HG02759 (cell line): ENCODE results near the gene KIZ.
"Not testable (repeated sequence)": the region's sequence is repeated elsewhere in the genome, so short reads cannot be mapped to it uniquely, and the experiment has no call there.

Experiments
- ATAC-seq: cut with Tn5 transposase; IDR thresholded peaks from one replicate; pipeline ENCODE4 v1.9.1; 2021; ENCODE audit warnings: mild to moderate bottlenecking, moderate library complexity; ENCODE audit not compliant: unreplicated experiment

KIZ gene

DNA sequence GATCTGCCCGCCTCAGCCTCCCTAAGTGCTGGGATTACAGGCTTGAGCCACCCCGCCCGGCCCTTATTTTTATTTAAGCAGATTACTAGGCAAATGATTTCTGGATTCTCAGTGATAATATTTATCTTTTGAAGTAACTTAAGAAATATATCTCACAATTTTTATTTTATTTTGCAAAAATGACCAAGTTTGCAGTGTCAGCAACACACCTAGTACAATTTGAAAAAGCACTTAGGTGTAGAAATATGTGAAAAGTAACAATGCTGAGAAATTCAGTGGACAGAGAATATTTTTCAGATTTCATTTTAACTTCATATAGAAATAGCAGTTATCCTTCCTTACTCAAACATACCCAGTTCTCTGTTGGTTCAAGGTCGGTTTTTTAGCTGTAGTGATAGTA lies 98.3 kb downstream of the KIZ start:
- no peak for ATAC-seq

DNA sequence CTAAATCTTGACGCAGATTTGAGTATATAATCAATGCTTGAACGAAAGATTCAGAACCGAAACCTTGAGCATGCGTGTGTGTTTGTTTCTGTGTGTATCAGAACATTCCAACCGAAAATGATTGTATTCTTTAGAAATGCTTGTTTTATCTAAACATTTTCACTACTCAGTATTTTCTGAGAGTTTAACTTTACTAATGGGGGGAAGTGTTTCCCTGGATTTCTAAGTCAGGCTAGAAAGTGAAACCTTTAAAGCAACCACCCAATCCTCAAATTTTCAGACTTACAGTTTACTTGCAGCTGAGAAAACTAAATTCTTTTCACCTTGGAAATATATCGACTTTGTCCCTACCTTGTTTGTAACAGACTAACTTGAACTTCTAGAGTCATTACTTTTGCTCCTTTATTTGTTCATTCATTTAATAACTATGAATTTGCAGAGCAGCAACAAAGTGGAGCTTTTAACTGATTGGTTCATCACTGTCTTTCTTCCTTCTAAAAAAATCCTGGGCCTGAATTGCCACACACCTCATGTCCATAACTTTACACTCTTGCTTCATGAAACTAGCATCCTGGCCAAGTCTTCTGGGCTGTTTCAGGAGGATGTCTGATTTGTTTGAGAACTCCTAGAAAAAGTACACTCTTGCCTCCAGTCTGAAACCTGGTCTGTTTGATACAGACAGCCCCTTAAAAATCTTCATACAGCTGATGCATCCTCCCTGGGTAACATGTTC lies 99.5 kb downstream of the KIZ start:
- no peak for ATAC-seq

GRCh38 chr20:21228511-21228910 lies 102.6 kb downstream of the KIZ start:
- ATAC-seq, result peak; percentile 88

DNA sequence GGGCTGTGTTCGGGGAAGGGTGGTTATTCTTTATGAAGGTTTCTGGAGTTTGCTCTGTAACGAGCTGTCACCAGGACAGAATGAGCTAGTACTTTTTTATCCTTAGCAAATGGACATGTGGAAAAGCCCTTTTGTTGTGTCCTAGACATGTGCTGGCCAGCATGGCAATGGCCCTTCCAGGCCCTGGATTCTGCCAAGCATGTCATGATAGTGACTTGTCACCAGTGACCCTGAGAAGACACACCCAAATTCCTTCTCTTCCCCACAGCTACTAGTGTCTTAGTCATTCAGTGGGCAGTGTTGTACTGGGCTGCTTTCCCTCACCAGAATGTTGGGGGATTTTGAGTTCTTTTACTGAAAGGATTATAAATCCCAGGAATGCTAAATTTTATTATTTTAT lies 103.3 kb downstream of the KIZ start:
- no peak for ATAC-seq

DNA sequence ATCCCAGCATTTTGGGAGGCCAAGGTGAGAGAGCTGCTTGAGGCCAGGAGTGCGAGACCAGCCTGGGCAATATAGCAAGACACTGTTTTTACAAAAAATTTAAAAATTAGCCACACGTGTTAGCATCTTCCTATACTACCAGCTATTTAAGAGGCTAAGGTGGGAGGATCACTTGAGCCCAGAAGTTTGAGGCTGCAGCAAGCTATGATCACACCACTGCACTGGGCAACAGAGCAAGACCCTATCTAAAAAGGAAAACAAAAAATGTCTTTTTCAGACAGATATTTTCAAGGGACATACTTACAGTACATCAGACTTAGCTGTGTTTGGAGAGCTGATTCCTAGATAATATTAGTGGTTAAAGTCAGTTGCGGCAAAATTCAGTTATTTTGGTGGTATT lies 104.3 kb downstream of the KIZ start:
- ATAC-seq, result no peak

DNA sequence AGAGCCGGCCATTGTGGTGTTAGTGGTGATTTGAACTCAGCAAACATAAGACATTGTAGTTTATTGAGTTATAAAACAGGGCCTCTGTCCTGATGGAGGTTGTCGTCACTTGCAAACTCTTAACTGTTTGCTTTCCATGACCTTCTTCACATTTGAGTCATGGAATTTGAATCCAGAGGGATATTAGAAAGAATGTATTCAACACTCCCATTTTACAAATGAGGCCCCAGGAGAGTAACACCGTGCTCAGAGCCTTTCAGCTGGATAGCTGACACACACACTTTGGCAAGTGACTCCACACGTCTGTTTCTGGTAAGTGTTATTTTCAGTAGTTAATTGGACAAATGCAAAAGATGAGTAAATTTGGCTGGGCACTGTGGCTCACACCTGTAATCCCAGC lies 104.8 kb downstream of the KIZ start:
- no peak for ATAC-seq

- ATAC-seq, result no peak
Measured at GRCh38 chr20:21232546-21233280, 106.8 kb downstream of the KIZ start.

DNA sequence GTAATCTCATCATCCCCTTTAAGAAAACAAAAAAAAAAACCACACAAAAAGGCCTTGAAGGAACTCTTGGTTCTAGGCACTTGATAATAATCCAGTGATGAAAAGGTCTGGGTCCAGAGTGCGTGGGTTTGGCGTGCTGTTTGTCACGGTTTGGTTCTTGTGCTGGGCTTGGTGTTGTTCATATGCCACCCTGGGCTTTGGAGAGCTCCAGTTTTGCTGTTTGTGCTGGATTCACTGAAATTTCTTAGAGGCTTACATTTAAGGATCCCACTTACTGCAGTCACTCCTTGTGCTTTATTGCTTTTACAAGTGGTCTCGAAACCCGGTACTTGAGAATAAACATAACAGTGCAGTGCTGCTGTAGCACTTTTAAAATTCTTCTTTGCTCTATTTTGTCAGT lies 108.4 kb downstream of the KIZ start:
- ATAC-seq, result no peak

DNA sequence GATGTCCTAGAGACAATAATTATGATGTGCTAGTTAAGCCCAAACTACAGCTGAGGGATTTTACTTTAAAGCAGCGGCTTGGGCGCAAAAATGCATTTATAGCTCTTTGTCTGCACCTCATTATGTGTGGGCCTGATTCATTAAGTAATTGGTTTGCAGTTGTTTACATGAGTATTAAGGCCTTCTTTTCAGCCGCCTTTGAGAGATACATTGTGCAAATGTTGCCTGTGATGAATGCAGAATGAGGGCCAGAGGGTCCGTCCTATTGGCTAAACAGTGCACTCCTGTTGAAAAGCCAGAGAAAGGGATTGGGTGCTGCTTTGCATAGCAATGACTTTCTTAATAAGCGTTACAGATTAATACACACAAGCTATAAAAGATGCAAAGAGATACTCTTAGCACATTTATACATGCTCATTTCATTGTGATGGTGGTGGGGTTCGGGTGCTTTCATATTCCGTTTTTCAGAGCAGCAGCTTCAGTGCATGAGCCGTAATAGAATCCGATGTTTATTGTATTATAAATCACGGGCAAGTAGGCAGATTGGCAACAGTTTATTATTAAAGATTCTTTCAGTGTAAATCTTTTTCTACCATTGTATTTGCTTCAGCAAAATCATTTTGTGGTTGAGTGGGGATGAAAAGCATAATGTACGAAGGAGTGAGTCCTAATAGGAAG lies 109.1 kb downstream of the KIZ start:
- ATAC-seq, result no peak

DNA sequence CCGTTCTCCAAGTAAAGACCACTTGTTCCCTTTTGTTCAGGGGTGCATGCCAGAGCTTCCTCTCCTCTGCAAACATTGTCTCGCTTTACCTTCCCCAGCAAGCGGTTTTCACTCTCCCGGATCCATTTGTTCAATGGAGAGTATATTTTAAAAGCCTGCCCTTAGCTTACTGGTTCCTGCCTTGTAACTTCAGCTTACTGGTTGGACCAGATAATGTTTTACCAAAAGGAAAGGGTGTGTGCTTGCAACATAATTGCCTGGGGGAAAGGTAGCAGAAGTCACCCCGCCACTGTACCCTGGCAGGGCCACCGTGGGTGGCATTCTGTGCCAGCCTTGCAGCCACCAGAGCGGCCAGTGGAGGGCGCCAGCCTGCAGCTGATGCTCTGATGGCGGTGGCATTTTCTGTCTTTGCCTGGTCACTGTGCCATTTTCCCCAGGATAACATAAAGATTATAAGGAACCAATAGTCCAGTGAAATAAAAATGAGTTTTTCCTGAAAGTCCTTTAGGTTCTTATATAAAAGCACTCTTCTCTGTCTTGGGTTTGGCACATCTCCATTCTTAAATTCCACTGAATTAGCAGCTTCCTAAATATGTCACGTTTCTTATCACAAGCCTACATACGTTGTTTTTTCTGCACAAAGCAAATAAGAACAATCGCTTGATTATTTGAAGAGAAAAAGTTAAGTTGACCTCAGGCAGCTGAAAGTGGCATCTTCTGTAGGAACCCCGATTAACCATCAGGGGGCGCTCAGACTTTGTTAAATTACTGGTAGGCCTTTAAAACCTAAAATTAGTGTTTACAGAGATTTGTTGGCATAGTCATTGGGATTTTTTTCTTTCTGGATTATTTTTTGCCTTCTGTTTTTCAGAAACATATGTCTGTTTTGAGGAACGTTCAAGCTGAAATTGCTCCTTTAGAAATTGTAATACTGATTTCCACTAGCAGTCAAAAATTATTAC lies 109.9 kb downstream of the KIZ start:
- peak; percentile 53 for ATAC-seq

DNA sequence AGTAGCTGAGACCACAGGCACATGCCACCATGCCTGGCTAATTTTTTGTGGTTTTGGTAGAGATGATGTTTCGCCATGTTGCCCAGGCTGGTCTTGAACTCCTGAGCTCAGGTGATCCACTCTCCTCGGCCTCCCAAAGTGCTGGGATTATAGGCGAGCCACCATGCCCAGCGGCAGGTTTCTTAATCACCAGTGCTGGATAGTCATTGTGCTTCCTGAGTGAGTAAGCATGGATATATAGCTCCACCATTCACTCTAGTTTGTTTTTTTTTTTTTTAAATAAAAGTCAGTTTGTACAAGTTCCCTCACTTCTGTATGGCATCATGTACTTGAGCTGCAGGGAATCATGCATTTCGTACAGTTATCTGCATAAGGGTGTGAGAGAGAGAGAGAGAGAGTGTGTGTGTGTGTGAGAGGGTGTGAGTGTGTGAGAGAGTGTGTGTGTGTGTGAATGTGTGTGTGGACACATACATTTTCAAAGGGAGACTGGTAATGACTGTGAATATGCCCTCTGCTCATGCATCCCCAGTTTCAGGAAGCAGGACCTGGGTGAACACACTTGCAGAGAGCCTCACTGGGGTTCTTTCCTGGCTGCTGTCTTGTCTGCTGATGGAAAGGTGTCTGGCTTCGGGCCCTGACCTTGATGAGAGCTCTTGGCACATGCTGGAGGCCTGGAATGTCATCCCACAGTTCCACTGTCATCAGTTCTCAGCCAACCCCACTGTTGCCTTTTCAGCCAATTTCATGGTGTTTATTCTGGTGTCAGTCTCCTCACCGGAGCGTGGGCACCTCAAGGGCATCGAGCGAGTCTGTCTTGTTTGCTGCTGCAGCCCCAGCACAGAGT lies 112.3 kb downstream of the KIZ start:
- no peak for ATAC-seq

- ATAC-seq, result no peak
Measured at GRCh38 chr20:21238818-21239536, 113.1 kb downstream of the KIZ start.

DNA sequence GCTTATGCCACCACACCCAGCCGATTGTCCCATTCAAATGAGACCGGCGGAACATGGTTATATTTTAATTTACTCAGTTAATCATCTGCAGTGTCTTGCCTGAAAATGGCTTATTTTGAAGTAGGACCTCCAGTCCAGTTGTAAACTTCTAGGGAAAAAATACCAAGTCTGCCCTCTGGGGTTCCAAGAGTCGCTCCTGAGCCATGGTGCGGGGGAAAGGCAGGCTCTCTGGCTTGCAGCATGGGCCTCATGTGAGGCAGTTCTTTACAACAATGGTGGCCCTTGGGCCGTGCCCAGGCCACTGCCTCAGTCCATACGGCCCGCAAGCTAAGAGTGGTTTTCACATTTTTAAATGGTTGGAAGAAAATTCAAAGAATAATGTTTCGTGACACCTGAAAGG lies 114.5 kb downstream of the KIZ start:
- no peak for ATAC-seq

GRCh38 chr20:21241406-21241805 lies 115.5 kb downstream of the KIZ start:
- no peak for ATAC-seq

GRCh38 chr20:21243811-21244210 lies 117.9 kb downstream of the KIZ start:
- no peak for ATAC-seq

GRCh38 chr20:21244808-21245207 lies 118.9 kb downstream of the KIZ start:
- ATAC-seq, result no peak

DNA sequence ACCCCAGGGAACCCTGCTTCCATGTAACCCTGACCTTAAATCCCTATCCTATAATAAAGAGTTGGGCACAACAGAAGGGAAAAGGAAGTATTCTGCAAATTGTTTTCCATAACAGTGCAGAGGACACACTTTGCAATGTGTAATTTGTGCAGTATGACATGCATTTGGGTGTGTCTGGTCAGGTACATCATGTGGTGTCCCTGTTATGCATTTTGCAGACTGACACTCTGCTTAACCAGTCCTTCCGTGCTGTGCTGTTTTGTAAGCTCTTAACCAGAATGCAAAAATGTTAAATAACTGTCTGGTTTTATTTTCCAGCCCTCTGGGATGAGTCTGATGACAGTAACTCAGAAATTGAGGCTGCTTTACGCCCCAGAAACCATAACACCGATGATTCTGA lies 120.3 kb downstream of the KIZ start:
- ATAC-seq, result no peak

DNA sequence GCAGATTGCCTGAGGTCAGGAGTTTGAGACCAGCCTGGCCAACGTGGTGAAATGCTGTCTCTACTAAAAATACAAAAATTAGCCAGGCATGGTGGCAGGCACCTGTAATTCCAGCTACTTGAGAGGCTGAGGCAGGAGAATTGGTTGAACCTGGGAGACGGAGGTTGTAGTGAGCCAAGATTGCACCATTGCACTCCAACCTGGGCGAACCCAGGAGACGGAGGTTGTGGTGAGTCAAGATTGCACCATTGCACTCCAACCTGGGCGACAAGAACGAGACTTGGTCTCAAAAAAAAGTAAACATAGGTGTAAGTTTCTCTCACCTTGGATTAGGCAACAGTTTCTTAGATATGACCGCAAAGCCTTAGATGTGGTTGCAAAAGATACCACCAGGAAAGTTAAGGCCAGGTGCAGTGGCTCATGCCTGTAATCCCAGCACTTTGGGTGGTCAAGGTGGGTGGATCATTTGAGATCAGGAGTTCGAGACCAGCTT lies 121.8 kb downstream of the KIZ start:
- not testable (repeated sequence) for ATAC-seq

- ATAC-seq, result no peak
Measured at GRCh38 chr20:21251278-21251677, 125.4 kb downstream of the KIZ start.
